ENCODE measurements around the gene HFE.

HFE gene

GRCh38 chr6:26133730-26134129, 46.5 kb downstream of the HFE start:
- no peak for DNase-seq (ENCODE audit: low read depth)

- no peak for DNase-seq (ENCODE audit: low read depth)
Observed at GRCh38 chr6:26136321-26136720, 49.1 kb downstream of the HFE start.

DNA sequence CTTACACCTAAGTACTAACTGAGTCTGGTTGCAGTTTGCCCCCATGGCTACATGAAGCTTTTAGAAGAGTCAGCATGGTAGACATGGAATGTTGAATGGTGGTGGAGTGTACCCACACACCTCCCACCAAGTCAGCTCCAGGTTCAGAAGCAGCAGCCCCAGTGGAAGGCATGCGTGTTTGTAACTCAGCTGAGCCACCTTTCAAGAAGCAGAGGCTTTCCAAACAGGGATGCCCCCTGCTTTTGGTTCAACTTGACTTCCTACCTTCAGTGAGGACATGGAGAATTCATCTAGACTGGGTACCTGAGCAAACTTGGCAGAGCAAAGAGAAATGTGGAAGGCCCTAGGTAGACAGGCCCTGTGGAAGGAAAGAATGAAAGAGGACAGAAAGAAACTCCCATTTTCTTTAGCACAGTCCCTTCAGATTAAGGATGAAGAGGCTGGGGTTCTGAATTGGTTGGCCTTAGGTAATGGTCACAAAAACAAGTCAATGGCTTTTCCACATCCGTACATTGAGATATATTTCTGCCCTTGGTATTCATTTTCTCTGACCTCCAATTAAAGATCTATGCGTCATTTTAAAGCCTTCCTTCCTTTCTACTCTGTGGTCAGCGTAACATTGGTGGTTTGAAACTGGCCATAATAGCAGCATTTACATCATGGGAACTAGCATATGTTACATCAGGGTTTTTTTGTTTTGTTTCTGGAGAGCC, 53.2 kb downstream of the HFE start:
- DNase-seq (ENCODE audit: low read depth): no peak

GRCh38 chr6:26140967-26141294, 53.7 kb downstream of the HFE start:
- DNase-seq (ENCODE audit: low read depth): no peak

GRCh38 chr6:26141378-26141904, 54.2 kb downstream of the HFE start:
- DNase-seq (ENCODE audit: low read depth): no peak

GRCh38 chr6:26142026-26142425, 54.8 kb downstream of the HFE start:
- no peak for DNase-seq (ENCODE audit: low read depth)

Measured in amniotic epithelial cell (primary cell).